ENCODE measurements around the gene EPHB6.

The EPHB6 gene

DNA sequence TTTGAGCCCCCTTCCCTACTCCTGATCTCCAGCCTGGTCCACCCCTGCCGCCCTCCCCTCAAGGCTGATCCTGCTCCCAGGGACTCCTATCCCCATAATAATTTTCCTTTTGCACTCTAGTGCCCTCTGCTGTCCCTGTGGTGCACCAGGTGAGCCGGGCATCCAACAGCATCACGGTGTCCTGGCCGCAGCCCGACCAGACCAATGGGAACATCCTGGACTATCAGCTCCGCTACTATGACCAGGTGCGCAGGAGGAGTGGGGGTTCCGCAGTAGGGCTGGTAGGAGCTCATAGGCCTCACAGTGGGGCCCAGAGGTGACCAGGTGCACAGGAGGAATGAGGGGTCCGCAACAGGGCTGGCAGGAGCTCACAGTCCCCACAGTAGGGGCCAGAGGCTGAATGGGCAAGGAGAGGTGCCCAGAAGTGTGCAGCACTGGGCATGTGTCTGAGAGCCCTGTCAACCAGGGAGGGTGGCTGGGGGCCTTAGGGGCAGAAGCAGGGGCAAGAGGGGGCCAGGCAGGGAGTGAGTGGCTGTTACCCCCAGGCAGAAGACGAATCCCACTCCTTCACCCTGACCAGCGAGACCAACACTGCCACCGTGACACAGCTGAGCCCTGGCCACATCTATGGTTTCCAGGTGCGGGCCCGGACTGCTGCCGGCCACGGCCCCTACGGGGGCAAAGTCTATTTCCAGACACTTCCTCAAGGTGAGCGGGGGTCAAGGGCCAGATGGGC is 11.7 kb downstream of the EPHB6 start:
- peak in 3 of 4 experiments; percentile 20 to 50 (median 45) for DNase-seq

DNA sequence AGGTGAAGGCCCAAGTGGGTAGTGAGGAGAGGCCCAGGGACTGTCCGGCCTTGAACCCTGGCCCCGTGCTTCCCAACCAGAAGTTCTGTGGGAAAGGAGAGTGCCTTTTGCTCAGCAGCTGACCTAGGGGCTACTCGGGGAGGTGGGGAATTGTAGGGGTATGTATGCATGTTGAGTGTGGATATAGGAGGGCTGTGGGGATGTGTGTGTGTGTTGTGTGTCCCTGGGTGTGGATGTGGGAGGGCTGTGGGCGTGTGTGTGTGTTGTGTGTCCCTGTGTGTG is 12.2 kb downstream of the EPHB6 start:
- DNase-seq, result no peak

DNA sequence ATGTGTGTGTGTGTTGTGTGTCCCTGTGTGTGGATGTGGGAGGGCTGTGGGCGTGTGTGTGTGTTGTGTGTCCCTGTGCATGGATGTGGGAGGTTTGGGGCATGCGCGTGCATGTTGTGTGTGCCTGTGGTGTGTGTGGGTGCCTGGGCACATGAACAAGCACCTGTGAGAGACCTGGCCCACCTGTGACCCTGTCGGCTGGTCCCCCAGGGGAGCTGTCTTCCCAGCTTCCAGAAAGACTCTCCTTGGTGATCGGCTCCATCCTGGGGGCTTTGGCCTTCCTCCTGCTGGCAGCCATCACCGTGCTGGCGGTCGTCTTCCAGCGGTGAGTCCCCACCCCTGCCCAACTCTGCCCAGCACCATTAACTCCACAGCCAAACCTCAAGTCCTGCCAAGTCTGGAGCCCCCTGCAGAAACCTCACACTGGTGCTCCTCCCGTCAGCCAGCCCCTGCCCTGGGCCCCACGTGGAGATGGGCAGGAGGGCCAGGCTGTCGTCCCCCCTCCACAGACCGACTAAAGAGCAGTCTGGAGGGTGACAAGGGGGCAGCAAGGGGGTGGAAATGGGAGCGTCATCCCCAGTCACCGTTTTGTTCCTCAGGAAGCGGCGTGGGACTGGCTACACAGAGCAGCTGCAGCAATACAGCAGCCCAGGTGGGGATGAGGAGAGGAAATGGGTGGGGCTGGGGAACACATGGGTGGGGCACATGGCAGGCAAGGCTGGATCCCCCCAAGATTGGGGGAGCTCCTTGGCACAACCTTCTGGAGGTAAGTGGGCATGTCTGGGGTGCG is 12.7 kb downstream of the EPHB6 start:
- no peak for DNase-seq

DNA sequence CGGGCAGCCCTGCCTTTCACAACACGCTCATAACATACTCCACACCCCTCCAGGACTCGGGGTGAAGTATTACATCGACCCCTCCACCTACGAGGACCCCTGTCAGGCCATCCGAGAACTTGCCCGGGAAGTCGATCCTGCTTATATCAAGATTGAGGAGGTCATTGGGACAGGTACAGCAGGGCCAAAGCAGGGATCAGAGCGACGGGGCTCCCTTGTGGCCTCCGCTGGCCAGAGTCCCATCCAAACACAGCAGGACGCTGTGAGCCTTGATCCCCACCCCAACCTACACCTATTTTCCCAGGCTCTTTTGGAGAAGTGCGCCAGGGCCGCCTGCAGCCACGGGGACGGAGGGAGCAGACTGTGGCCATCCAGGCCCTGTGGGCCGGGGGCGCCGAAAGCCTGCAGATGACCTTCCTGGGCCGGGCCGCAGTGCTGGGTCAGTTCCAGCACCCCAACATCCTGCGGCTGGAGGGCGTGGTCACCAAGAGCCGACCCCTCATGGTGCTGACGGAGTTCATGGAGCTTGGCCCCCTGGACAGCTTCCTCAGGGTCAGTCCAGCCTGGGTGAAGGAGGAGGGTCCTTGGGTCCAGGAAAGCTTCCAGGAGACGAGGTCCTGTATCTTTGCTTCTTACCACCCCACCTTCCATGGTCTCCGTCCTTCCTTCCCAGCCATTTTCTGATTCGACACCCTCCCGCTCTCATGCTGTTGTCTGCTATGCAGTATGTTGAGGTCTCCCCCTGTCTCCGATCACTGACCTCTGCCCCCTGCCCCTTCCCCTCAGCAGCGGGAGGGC is 13.5 kb downstream of the EPHB6 start:
- DNase-seq, result no peak

DNA sequence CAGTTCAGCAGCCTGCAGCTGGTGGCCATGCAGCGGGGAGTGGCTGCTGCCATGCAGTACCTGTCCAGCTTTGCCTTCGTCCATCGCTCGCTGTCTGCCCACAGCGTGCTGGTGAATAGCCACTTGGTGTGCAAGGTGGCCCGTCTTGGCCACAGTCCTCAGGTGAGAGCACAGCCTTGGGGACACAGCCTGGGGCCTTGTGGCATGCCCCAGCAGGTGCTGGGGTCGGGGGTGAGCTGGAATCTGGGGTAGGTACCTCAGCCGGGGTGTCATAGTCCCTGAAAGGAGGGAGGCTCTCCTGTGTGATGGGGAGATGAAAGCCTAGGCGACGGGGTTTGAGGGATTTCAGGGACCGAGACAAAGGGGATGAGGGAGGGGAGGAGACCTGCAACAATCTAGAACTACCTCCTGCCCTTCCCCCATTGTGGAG is 14.1 kb downstream of the EPHB6 start:
- no peak for DNase-seq

DNA sequence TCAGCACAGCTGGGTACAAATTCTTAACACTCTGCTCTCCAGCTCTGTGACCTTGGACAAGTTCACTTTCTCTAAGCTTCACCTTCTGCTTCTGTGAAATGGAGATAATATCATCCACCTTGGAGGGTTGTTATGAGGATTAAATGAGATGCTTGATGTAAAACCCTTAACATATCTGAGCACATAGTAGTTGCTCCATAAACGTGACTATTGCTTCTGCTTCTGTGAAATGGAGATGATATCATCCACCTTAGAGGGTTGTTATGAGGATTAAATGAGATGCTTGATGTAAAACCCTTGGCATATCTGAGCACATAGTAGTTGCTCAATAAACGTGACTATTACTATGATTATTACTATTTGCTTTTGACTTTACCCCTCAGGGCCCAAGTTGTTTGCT is 14.6 kb downstream of the EPHB6 start:
- no peak for DNase-seq

DNA sequence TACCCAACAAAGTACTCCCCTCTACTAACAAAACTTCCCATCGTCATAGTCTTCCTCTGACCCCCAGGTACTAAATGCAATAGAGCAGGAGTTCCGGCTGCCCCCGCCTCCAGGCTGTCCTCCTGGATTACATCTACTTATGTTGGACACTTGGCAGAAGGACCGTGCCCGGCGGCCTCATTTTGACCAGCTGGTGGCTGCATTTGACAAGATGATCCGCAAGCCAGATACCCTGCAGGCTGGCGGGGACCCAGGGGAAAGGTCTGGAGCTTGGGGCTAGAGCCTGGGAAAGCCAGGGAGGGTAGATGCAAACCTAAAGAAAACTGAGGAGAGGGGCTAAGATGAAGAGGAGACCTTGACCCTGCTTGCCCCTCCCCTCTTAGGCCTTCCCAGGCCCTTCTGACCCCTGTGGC is 15.3 kb downstream of the EPHB6 start:
- DNase-seq, result no peak

DNA sequence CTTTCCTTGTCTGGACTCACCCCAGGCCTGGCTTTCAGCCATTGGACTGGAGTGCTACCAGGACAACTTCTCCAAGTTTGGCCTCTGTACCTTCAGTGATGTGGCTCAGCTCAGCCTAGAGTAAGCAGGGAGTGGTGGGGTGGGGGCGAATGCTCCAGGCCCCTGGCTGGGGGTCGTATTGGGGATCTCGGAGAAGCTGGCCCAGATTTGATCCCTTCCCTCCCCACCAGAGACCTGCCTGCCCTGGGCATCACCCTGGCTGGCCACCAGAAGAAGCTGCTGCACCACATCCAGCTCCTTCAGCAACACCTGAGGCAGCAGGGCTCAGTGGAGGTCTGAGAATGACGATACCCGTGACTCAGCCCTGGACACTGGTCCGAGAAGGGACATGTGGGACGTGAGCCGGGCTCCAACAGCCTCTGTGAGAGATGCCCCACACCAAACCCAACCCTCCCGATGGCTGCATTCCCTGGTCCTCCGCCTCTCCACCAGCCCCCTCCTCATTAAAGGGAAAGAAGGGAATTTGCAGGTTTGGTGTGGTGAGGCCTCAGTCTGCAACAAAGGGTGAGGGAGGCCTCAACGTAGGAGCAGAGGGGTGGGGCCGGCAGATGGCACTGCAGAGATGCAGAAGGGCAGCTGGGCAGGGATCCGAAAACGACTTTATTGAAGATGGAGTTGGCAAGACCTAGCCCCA is 15.8 kb downstream of the EPHB6 start:
- no peak for DNase-seq

DNA sequence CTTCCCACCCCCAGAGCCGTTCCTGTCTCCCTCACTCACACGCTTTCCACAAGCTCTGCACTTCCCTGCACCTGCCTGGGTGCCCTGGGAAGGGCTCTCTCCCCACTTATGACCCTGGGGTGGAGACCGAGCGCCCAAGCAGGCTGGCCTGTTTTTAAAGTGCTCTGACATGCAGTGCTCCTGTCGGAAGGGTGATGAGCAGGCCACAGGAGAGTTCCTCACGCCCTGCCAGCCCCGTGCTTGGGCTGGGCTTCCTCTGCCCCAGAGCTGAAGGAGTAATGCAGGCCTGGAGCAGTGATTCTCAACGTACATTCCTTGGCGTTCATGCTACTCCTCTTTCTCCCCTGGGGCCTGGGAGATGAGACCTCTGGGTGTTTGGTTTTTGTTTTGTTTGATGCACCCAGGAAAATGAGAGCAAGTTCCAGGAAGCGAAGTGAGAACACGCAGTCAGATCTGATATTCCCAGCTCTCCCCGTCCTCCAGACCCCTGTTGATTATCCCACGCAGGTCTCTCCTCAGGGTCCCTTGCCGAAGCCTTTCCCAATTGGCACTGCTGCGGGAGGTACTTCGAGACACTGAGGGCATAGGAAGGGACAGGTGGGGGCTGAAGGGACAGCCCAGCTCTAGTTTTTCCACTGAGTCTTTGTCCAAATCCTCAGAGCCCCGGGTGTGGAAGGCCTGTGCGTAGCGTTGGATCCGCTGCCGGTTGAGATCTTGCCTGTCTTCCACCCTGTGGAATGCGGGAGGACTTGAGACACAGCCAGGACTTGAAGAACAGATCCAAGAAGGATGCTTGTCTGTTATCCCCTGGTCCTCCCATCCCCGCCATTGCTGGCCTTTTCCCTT is 16.6 kb downstream of the EPHB6 start:
- DNase-seq, result no peak

DNA sequence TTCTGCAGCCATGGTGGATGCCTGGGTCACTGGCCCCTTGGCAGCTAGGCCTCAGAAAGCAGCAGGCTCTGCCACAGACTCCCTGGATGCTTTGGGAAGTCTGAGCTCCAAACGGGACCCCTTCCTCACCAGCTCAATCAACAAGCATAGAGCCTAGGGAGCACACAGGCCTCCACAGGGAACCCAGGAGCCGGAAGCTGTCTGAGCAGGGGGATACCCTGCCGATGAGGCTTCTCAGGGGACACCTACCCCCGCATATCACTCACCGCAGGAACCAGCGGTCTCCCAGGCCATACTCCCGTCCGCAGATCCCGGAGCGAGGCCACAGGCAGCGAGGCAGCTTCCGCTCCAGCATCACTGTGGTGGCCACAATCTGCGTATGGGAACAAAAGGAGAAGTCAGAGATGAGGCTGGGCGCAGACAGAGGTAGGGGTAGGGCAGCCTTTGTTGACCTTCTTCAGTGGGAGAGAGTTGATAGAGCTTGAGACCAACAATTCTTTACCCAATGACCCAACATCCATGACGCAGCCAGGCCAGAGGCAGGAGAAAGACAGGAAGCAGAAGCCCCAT is 17.3 kb downstream of the EPHB6 start:
- peak in 2 of 4 experiments; percentile 17 to 18 for DNase-seq

DNA sequence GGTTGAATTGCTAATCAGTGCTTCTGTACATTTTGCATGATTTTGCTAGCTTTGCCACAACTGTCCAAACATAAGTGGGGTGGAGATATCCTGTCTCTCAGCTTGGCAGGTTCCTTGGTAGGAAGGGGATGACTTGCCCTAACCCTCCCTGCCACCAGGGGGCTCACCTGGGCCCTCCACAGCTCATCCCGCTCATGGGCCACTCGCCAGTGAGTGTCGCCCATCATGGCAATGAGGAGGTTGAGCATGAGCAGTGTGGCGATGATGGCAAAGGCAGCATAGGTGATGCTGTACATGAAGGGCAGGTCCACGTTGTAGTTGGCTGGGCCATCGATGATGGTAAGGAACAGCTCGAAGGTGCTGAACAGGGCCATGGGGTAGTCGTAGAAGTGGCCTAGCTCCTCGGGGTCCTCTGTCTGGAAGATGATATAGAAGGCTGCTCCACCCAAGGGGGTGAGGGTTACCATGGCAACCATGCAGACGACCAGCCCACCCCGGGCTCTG is 18.5 kb downstream of the EPHB6 start:
- peak; percentile 34 to 68 (median 42) for DNase-seq

DNA sequence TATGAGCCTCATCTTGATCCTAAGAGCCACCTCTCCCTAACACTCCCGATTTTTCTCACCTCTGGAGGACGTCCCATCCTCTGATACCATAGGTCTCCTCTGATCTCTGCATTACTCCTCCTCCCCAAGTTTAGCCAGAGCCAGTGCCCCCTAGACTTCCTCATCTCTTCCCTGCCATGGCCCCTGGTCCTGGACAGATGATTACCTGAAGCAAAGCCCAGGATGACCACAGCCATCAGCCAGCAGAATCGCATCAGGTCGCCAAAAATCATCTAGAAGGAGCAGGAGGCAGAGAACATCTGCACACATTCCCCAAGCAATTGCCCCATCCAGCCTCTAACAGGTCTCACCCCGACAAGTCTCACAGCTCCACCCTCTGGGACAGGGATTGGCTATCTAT is 19.0 kb downstream of the EPHB6 start:
- no peak for DNase-seq

DNA sequence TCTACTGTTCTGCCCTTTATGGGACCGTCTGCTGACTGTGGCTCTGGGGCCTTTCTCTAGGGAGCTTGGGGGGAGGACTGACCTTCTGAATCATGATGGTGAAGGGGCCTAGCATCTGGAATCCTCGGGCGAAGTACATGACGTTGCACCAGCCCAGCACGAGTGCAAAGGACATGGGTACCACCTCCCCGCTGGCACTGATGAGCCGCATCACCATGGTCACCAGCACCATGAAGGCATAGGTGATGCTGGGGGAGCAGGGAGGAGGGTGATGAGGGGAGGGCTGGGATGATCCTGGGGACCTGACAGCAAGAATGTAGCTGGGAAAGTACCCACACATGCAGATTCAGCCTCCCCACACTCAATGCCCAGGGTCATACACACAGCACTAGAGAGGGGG is 19.5 kb downstream of the EPHB6 start:
- DNase-seq, result no peak

DNA sequence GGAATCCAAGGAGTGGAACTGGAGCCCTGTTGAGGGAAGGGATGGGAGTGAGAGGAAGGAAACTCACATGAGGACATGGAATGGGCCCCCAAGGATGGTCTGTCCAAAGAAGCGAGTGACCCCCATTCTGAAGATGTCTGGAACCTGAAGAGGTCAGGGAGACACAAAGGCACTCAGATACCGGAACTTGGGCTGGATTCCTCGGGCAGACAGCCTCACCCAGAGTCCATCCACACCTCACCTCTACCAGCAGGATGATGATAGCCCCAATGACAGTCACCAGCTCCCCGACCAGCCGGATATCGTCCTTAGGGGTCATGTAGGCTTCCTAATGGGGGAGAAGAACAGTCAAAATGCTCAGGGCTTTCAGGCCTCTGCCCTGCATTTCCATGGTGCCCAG is 20.0 kb downstream of the EPHB6 start:
- no peak for DNase-seq

DNA sequence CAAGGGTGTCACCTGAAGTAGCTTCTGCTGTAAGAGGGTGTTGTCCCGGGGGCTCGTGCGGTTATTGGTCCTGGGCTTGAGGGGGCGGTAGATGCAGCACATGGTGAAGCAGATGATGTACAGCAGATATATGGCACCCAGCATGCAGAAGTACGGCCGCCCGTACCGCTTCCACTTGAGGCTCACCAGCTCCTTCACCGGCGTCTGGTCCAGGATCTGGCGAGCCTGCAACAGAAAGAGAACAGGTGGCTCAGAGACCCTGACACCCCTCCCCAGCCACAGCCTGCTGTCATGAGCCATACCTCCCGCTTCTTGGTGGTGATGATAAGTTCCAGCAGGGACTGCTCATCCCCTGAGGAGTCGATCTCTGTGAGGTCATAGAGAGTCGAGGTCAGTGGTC is 20.6 kb downstream of the EPHB6 start:
- DNase-seq, result no peak

DNA sequence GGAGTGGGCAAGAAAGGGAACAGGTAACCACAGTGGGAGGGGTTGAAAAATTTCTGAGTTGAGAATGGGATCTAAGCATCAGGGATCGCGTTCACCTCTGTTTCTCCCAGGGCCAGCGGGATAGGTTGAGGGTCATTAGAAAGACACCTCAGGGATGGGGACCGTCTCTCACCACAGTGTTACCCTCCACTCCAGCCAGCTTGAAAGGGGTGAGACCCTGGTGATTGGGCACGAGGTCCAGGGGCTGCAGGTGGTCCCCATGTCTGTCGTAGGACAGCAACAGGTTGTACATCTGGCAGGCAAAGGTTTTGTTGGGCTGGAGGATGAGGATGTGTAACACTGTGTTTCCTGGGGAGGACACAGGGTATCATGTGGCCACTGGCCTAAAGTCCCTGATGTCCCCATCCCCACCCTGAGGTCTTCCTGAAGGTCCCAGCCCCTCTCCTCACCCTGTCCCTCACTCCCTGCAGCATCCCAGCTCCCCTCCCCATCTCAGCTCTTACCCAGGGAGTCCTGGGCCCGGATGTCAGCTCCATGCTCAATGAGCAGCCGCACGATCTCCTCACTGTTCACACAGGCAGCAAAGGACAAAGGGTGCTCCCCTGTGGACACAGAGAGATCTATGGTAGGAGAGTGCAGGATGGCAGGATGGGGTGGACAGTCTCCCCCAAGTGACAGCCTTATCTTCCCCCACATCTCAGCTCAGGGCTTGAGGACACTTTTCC is 21.5 kb downstream of the EPHB6 start:
- DNase-seq, result no peak

DNA sequence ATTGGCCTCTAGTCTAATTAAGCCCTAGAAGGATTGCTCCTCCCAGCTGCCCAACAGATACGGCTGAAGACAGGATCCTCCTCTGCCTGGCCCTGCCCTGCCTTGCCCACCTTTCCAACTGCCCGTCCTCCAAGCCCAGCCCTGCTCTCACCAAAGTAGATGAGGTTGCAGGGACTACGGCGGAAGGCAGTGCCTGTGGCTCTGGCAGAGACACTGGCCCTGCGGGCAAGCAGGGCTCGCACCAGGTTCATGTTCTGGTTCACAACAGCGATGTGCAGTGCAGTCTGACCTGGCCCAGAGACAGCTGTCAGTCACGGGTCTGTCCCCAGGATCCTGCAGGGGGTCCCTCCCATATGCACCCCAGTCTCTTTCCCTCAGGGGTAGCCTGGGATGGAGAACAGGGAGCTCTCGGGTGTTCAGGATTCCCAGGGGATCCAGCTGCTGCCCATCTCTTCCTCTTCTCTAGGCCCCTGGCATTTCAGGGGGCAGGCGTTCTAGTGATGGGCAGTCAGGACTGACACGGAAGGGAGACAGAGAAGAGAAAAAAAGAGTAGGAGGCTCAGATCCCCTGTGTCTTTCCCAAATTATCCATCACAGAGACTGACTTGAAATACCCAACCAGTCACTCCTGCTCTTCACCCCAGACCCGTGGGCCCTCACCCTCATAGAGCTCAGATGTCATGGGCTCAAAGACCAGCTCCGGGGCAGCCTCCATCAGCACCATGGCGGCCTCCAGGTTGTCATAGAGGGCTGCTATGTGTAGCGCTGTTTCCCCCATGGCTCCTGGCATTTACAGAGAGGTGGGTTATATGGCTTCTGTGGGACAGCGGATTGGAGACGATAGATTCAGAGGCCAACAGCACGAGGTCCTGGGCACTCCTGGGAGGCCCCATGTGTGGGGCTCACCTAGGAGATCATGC is 22.4 kb downstream of the EPHB6 start:
- no peak for DNase-seq

DNA sequence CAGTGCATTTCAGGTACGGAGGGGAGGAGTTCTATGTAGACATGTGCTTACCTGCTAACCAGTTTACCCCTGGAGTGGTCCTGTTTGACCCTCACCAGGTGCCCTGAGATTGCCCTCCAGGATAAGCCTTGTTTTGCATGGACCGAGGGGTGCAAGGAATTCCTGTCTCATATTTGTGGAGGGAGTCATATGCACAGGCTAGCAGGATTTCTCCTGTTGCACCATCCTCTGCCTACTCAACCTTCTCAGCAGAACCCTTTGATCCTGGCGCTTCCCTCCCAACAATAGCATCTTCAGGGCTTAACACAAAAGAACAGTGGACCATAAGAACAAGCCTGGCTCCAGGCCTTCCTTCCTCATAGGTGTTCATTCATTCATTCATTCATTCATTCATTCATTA is 23.4 kb downstream of the EPHB6 start:
- DNase-seq, result no peak

DNA sequence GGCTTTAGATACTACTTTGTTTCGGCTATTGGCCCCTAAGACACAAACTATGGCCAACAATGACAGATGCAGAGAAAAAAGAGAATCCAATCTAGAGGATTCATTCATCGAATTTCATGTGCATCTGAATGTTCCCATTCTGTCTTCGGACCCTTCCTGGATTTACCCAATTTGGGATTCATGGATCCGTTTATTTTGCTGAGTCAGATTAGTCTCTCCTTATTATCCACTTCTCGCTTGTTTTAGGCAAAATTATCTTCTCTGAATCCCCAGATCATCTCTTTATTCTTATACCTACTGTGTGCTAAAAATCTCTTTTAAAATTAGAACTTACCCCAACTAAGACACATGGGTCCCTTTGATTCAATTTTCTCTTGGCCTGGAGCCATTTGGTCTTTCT is 24.2 kb downstream of the EPHB6 start:
- no peak for DNase-seq

Measured in suppressor macrophage (primary cell).